HFFc6 (cell line): ENCODE data around the gene MAP7D2. TPM values are rescaled to one million over a fixed set of nuclear protein-coding genes. Genes with fewer than 3 reads are reported as not detected.

Experiments
- DNase-seq: peaks from one replicate; pipeline ENCODE4 v3.0.0-alpha.2; 2018
- H3K27ac Mint-ChIP-seq: 2 replicates; pipeline ENCODE4 v1.8.0; 2020; ENCODE audit warnings: mild to moderate bottlenecking, mixed read lengths
- H3K27me3 Mint-ChIP-seq: 2 replicates; pipeline ENCODE4 v1.8.0; 2021; ENCODE audit warnings: mild to moderate bottlenecking, moderate library complexity, mixed read lengths; ENCODE audit not compliant: insufficient read depth
- H3K36me3 Mint-ChIP-seq: 2 replicates; pipeline ENCODE4 v1.8.0; 2021; ENCODE audit warnings: low read depth, mixed read lengths
- H3K4me1 Mint-ChIP-seq: 2 replicates; pipeline ENCODE4 v1.8.0; 2020; ENCODE audit warnings: low read depth, mixed read lengths
- H3K4me3 Mint-ChIP-seq: 2 replicates; pipeline ENCODE4 v1.8.0; 2020; ENCODE audit warnings: mild to moderate bottlenecking, moderate library complexity, mixed read lengths
- H3K9me3 Mint-ChIP-seq: 2 replicates; pipeline ENCODE4 v1.8.0; 2020; ENCODE audit warnings: mild to moderate bottlenecking, mixed read lengths
- total RNA-seq, 6 experiments: library from RNA; stranded (reverse); fragmentation: NEBNext Ultra II Directional; extraction: Animal tissue kit (Norgen Biotek cat#: 25700); gene quantifications; 2 replicates in 1 of 6; 3 replicates in 5 of 6; pipeline ENCODE4 v1.2.3, GENCODE V29; 2021
- TF ChIP-seq, protein P1 (sequence below): fragments of 200-600 bp; sonication (generic); IDR thresholded peaks from 2 replicates; pipeline ENCODE4 v1.5.0; 2021; ENCODE audit warnings: antibody characterized with exemption, mild to moderate bottlenecking

MAP7D2 gene
- total RNA-seq, 6 experiments from 2014 or later = 0.05 to 0.47 (median 0.20) TPM; not detected in 1

DNA sequence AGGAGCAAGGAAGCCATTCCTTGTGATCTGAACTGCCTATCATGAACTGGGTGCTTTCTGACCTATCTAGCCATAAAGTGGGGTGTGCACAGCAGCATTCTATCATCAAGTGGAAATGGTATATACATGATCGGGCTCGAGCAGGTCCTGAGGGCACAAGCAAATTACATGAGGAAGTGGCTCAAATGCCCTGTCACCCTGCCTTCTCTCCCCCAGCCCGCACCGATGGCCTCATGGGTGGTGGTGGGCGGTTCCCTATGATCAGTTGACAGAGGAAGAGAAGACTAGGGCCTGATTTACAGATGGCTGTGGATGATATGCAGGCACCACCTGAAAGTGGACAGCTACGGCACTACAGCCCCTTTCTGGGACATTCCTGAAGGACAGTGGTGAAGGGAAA is 79.5 kb downstream of the MAP7D2 start:
- TF ChIP-seq, protein P1, sequence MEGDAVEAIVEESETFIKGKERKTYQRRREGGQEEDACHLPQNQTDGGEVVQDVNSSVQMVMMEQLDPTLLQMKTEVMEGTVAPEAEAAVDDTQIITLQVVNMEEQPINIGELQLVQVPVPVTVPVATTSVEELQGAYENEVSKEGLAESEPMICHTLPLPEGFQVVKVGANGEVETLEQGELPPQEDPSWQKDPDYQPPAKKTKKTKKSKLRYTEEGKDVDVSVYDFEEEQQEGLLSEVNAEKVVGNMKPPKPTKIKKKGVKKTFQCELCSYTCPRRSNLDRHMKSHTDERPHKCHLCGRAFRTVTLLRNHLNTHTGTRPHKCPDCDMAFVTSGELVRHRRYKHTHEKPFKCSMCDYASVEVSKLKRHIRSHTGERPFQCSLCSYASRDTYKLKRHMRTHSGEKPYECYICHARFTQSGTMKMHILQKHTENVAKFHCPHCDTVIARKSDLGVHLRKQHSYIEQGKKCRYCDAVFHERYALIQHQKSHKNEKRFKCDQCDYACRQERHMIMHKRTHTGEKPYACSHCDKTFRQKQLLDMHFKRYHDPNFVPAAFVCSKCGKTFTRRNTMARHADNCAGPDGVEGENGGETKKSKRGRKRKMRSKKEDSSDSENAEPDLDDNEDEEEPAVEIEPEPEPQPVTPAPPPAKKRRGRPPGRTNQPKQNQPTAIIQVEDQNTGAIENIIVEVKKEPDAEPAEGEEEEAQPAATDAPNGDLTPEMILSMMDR = no peak
- DNase-seq = no peak
- Mint-ChIP-seq H3K27me3 (peaks cover 8% of the 10 kb centered on the region), H3K4me3 (no peak overlapping the region), H3K9me3 (no peaks in the 10 kb centered on the region), H3K4me1 (no peaks in the 10 kb centered on the region), H3K36me3 (no peaks in the 10 kb centered on the region), H3K27ac (no peak overlapping the region)

DNA sequence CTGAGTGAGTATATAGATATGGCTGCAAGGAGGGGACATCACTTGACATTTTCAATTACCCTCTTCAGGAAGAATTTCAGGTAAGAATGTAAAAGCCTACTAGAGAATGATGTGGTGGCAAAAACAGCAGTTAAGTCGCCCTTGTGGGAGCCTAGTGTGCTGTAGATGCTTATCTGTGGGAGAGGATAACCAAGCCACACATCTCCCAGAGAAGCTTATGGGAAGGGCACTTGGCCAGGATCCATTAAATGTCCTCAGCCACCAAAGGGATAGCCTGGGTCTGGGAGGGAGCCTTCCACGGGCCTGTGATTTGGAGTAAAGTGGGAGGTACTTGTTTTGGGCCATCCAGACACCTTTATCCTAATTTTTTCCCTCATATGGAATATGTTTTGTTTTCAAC is 84.5 kb downstream of the MAP7D2 start:
- no peak overlapping the region for H3K27ac Mint-ChIP-seq

DNA sequence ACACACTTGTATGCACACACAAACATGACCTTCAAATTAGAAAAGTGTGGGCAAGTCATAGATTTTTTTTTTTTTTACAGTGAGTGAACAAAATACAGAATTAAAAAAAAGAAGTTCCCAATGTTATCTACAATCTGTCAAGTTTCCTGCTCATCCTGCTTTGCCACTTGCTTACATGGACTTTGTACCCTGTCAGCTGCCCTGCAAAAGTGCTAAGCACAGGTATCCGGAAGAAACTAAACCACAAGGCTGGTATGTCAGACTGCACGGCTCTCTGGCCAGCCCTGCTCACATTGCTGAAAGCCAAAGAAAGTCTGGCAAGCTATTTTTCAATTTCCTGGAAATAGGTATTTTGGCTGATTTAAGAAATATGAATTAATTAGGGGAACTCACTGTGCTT is 87.0 kb downstream of the MAP7D2 start:
- H3K27ac Mint-ChIP-seq = no peak overlapping the region
- DNase-seq = no peak
- no peaks in the 10 kb centered on the region for H3K27me3 Mint-ChIP-seq
- no peaks in the 10 kb centered on the region for H3K36me3 Mint-ChIP-seq
- no peak overlapping the region for H3K4me3 Mint-ChIP-seq
- H3K4me1 Mint-ChIP-seq = peaks cover 8% of the 10 kb centered on the region
- TF ChIP-seq, protein P1 = no peak
- no peaks in the 10 kb centered on the region for H3K9me3 Mint-ChIP-seq

More for the DNA sequence above, 84.5 kb downstream of the MAP7D2 start:
- no peaks in the 10 kb centered on the region for H3K36me3 Mint-ChIP-seq
- TF ChIP-seq, protein P1 = no peak
- no peak overlapping the region for H3K4me3 Mint-ChIP-seq
- no peaks in the 10 kb centered on the region for H3K9me3 Mint-ChIP-seq
- no peak for DNase-seq
- peaks cover under 1% of the 10 kb centered on the region; the same call in 1 of the 2 replicates for H3K27me3 Mint-ChIP-seq
- H3K4me1 Mint-ChIP-seq = no peaks in the 10 kb centered on the region

DNA sequence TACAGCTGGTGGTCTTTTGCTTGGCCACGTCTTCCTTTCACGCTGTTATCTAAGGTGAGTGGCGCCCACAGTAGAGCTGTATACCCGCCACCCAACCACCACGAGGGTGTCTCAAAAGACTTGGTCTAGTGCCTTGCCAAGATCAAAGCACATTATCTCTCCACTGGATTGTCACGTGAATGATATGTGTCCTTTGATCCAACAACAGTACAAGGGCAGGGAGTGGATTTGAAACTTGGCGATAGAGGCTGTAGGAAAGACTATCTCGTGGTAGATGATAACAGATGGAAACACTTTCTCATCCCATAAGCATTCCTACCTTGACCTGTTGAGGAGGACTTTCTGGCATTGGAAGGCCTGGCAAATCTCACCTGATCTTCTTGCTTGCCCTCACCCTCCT is 88.1 kb downstream of the MAP7D2 start:
- DNase-seq = no peak
- H3K9me3 Mint-ChIP-seq = no peaks in the 10 kb centered on the region
- H3K27ac Mint-ChIP-seq = no peak overlapping the region
- H3K36me3 Mint-ChIP-seq = no peaks in the 10 kb centered on the region
- H3K27me3 Mint-ChIP-seq = no peaks in the 10 kb centered on the region; the same call in 1 of the 2 replicates
- TF ChIP-seq, protein P1 = no peak
- no peak overlapping the region for H3K4me3 Mint-ChIP-seq
- peaks cover 8% of the 10 kb centered on the region for H3K4me1 Mint-ChIP-seq

DNA sequence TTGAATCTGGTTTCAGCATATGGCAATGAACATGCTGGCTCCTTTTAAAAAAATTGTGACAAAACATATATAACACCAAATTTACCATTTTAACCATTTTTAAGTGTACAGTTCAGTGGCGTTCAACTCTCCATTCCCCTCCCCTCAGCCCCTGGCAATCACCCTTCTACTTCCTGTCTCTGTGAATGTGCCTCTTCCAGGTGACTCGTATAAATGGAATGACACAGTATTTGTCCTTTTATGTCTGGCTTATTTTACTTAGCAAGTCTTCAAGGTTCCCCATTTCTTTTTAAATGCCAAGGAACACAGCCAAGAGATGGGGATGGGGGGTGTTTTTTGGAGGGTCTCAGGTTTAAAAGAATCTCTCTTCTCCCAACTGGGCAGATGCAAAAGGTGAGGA is 90.4 kb downstream of the MAP7D2 start:
- TF ChIP-seq, protein P1 = no peak
- Mint-ChIP-seq H3K36me3 (no peaks in the 10 kb centered on the region), H3K4me3 (no peak overlapping the region), H3K27ac (no peak overlapping the region; the same call in 1 of the 2 replicates), H3K27me3 (peaks cover 4% of the 10 kb centered on the region; the same call in 1 of the 2 replicates), H3K4me1 (peaks cover 8% of the 10 kb centered on the region), H3K9me3 (no peaks in the 10 kb centered on the region)
- peak; percentile 0 for DNase-seq
